Esophagus muscularis mucosa (tissue), 4 donors: ENCODE measurements around the gene SLC16A6. TPM values are rescaled to one million over a fixed set of nuclear protein-coding genes. Genes with fewer than 3 reads are reported as not detected.
"Not testable (repeated sequence)": the region's sequence is repeated elsewhere in the genome, so short reads cannot be mapped to it uniquely, and the experiment has no call there.

ENCODE experiments used
- DNase-seq: peaks from one replicate; pipeline ENCODE4 v3.0.0-alpha.2; 2017; ENCODE audit errors: extremely low spot score
- H3K27ac ChIP-seq, 4 donors: fragments of 200-600 bp; sonication (generic); replicated peaks in 1 of 4; 1 replicate in 3 of 4; 2 replicates in 1 of 4; pipeline ENCODE4 v1.5.1; 2016 to 2019; ENCODE audit warnings: mild to moderate bottlenecking in 1 of 4
- H3K27me3 ChIP-seq, 4 donors: fragments of 200-600 bp; sonication (generic); one replicate each; pipeline versions ENCODE4 v1.5.1 to v1.6.0; 2016 to 2019
- H3K36me3 ChIP-seq, 4 donors: fragments of 200-600 bp; sonication (generic); one replicate each; pipeline ENCODE4 v1.5.1; 2016 to 2019
- H3K4me1 ChIP-seq, 4 donors: fragments of 200-600 bp; sonication (generic); one replicate each; pipeline ENCODE4 v1.5.1; 2016 to 2019
- H3K4me3 ChIP-seq, 4 donors: fragments of 200-600 bp; sonication (generic); 1 replicate in 2 of 4; 2 replicates in 2 of 4; pipeline ENCODE4 v1.5.1; 2016 to 2019; ENCODE audit warnings: mild to moderate bottlenecking in 4 of 4, moderate library complexity in 1 of 4
- H3K9me3 ChIP-seq, 4 donors: fragments of 200-600 bp; sonication (generic); 1 replicate in 3 of 4; 2 replicates in 1 of 4; pipeline ENCODE4 v1.5.1; 2016 to 2019
- EP300 ChIP-seq: sonication (generic); formaldehyde crosslinking; IDR thresholded peaks from one replicate; pipeline ENCODE4 v1.6.1; 2017; ENCODE audit warnings: antibody characterized with exemption
- POLR2A ChIP-seq: fragments of 450-650 bp; IDR thresholded peaks from one replicate; pipeline ENCODE4 v1.6.1; 2017; ENCODE audit warnings: antibody characterized with exemption, moderate library complexity, mild to moderate bottlenecking, low read depth
- POLR2AphosphoS5 ChIP-seq, 2 donors: sonication (generic); formaldehyde crosslinking; IDR thresholded peaks; one replicate each; pipeline ENCODE4 v1.6.1; 2017; ENCODE audit warnings: antibody characterized with exemption in 2 of 2
- WGBS: methylation state at CpG from one replicate; pipeline ENCODE4 v1.1.5; 2018; 5-methylcytosine and 5-hydroxymethylcytosine counted together
- intact Hi-C: fragments of 100-400 bp; cut with DNase I; formaldehyde crosslinking; loops from one replicate; pipeline ENCODE4 v1.15.1; 2023
- total RNA-seq, 4 donors: library from RNA; depleted of rRNA; stranded (reverse); fragments of >200 nt; gene quantifications; one replicate each; pipeline versions ENCODE4 v1.1.0 to v1.2.1, GENCODE V29; 2016
- TF ChIP-seq, protein P1 (sequence below), 3 experiments: fragments of 200-600 bp in 2 of 3; fragments of 450-650 bp in 1 of 3; sonication (generic) in 2 of 3; IDR thresholded peaks; one replicate each; pipeline ENCODE4 v1.5.1; 2017 to 2019; ENCODE audit warnings: antibody characterized with exemption in 3 of 3, mild to moderate bottlenecking in 2 of 3, moderate library complexity in 1 of 3

Gene SLC16A6
- total RNA-seq, 4 donors from 2014 or later = 0.33 to 0.42 (median 0.34) TPM; not detected in 1

- intact Hi-C loops = loop anchor here (2.0 to 10.0 kb wide), 2 partner anchors 172 to 200 kb away; no protein-coding TSS in a partner anchor
- DNase-seq = not testable (repeated sequence)
- 12% methylated on average over 9 of the region's 9 CpGs for WGBS
These were observed 27.7 kb downstream of the SLC16A6 start for GRCh38 chr17:68263101-68263681.

GRCh38 chr17:68262467-68262866, 28.5 kb downstream of the SLC16A6 start:
- H3K27ac ChIP-seq, H3K9me3 ChIP-seq, DNase-seq, H3K27me3 ChIP-seq, H3K4me3 ChIP-seq, H3K36me3 ChIP-seq: not testable (repeated sequence)
- H3K4me1 ChIP-seq = peaks cover 3 to 20% (median 11%) of the 10 kb centered on the region in 4 donors
- intact Hi-C loops = loop anchor here (2.0 to 10.0 kb wide), 2 partner anchors 172 to 200 kb away; no protein-coding TSS in a partner anchor
- 59% methylated on average over 2 of the region's 2 CpGs for WGBS

More at GRCh38 chr17:68263101-68263681, 27.7 kb downstream of the SLC16A6 start:
- TF ChIP-seq, protein P1, sequence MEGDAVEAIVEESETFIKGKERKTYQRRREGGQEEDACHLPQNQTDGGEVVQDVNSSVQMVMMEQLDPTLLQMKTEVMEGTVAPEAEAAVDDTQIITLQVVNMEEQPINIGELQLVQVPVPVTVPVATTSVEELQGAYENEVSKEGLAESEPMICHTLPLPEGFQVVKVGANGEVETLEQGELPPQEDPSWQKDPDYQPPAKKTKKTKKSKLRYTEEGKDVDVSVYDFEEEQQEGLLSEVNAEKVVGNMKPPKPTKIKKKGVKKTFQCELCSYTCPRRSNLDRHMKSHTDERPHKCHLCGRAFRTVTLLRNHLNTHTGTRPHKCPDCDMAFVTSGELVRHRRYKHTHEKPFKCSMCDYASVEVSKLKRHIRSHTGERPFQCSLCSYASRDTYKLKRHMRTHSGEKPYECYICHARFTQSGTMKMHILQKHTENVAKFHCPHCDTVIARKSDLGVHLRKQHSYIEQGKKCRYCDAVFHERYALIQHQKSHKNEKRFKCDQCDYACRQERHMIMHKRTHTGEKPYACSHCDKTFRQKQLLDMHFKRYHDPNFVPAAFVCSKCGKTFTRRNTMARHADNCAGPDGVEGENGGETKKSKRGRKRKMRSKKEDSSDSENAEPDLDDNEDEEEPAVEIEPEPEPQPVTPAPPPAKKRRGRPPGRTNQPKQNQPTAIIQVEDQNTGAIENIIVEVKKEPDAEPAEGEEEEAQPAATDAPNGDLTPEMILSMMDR (IDR thresholded peaks at IDR 0.05) = peak; percentile 53 to 71 (median 68)
- H3K4me1 ChIP-seq = peaks cover 3 to 20% (median 11%) of the 10 kb centered on the region in 4 donors
- H3K27ac ChIP-seq, H3K27me3 ChIP-seq, H3K4me3 ChIP-seq, H3K36me3 ChIP-seq, H3K9me3 ChIP-seq: not testable (repeated sequence)

GRCh38 chr17:68260051-68260762, 30.7 kb downstream of the SLC16A6 start:
- intact Hi-C loops = loop anchor here (10.0 kb wide), 1 partner anchor 175 kb away; no protein-coding TSS in a partner anchor
- no peak for TF ChIP-seq EP300
- TF ChIP-seq, protein P1 (IDR thresholded peaks at IDR 0.05) = no peak
- TF ChIP-seq POLR2AphosphoS5 (IDR thresholded peaks at IDR 0.05) = no peak
- TF ChIP-seq POLR2A = no peak
- H3K27me3 ChIP-seq = no peaks in the 10 kb centered on the region
- H3K36me3 ChIP-seq = peaks cover 7 to 22% (median 19%) of the 10 kb centered on the region in 4 donors
- no peaks in the 10 kb centered on the region for H3K9me3 ChIP-seq
- 86% methylated on average over 9 of the region's 9 CpGs for WGBS
- no peak overlapping the region for H3K27ac ChIP-seq
- H3K4me3 ChIP-seq = no peak overlapping the region
- peaks cover 3 to 20% (median 11%) of the 10 kb centered on the region in 4 donors for H3K4me1 ChIP-seq
- no peak for DNase-seq

DNA sequence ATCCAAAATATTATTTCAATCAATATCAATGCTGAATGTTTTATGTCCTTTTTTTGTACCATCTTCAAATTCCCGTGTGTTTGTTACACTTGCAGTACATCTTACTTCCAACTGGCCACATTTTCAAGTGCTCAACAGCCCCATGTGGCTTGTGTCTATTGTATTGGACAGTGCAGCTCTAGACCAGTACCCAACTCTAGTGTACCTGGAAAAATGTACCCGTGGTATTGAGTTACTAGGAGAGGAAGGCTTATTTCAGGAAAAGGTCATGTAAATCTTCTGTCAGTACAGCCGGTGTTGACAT, 31.3 kb downstream of the SLC16A6 start:
- intact Hi-C loops = not testable (repeated sequence)
- peak overlapping the region in 2 of 4 donors; percentile 71 to 76 for H3K27ac ChIP-seq

GRCh38 chr17:68258890-68259647, 31.9 kb downstream of the SLC16A6 start:
- DNase-seq, intact Hi-C loops, H3K9me3 ChIP-seq, H3K27me3 ChIP-seq: not testable (repeated sequence)
- peak in 1 of 2 donors; percentile 55 for TF ChIP-seq POLR2AphosphoS5 (IDR thresholded peaks at IDR 0.05)
- Histone ChIP-seq H3K27ac (peak overlapping the region in 3 of 4 donors; percentile 3 to 76 (median 71)), H3K4me3 (peak overlapping the region; percentile 10 to 37 (median 29)), H3K4me1 (peaks cover 3 to 20% (median 11%) of the 10 kb centered on the region in 4 donors), H3K36me3 (peaks cover 10 to 33% (median 29%) of the 10 kb centered on the region in 4 donors)
- 43% methylated on average over 9 of the region's 44 CpGs for WGBS

More for the DNA sequence above, 31.3 kb downstream of the SLC16A6 start:
- not testable (repeated sequence) for H3K9me3 ChIP-seq, DNase-seq, H3K27me3 ChIP-seq
- H3K4me1 ChIP-seq = peaks cover 3 to 20% (median 11%) of the 10 kb centered on the region in 4 donors
- peak overlapping the region in 1 of 4 donors; percentile 31 for H3K4me3 ChIP-seq
- peaks cover 10 to 28% (median 26%) of the 10 kb centered on the region in 4 donors for H3K36me3 ChIP-seq
- 76% methylated on average over 3 of the region's 3 CpGs for WGBS

- no peaks in the 10 kb centered on the region for H3K9me3 ChIP-seq
- peaks cover 0 to 15% (median 7%) of the 10 kb centered on the region in 4 donors for H3K4me1 ChIP-seq
- H3K27ac ChIP-seq = peak overlapping the region in 1 of 4 donors; percentile 71
- peaks cover 10 to 41% (median 33%) of the 10 kb centered on the region in 4 donors for H3K36me3 ChIP-seq
- H3K4me3 ChIP-seq = no peak overlapping the region
- no peak for DNase-seq
- H3K27me3 ChIP-seq = no peaks in the 10 kb centered on the region
- TF ChIP-seq, protein P1 (IDR thresholded peaks at IDR 0.05) = no peak
- TF ChIP-seq EP300 = no peak
- intact Hi-C loops = no loop called here
These were observed 33.0 kb downstream of the SLC16A6 start for GRCh38 chr17:68257934-68258333.

GRCh38 chr17:68256701-68257100, 34.2 kb downstream of the SLC16A6 start:
- intact Hi-C loops, H3K27me3 ChIP-seq, H3K4me3 ChIP-seq, H3K27ac ChIP-seq, DNase-seq, H3K9me3 ChIP-seq: not testable (repeated sequence)
- H3K4me1 ChIP-seq = peaks cover 0 to 15% (median 7%) of the 10 kb centered on the region in 4 donors
- 66% methylated on average over 5 of the region's 5 CpGs for WGBS
- peaks cover 10 to 53% (median 40%) of the 10 kb centered on the region in 4 donors for H3K36me3 ChIP-seq
